SU-DHL-6 (cell line): Measurements from ENCODE around the gene KHK.

ENCODE experiments used
- H2AFZ ChIP-seq: fragments of 200-600 bp; sonication (generic); 2 replicates; pipeline ENCODE4 v1.6.1; 2014; ENCODE audit warnings: low read depth, mild to moderate bottlenecking, moderate library complexity, mixed read lengths, antibody characterized with exemption, low read length; ENCODE audit not compliant: severe bottlenecking
- H3F3A ChIP-seq: fragments of 200-600 bp; shearing (Covaris generic); 2 replicates; pipeline ENCODE4 v1.6.0; 2016; ENCODE audit warnings: antibody characterized with exemption, mild to moderate bottlenecking; ENCODE audit not compliant: insufficient read depth
- H3K27ac ChIP-seq: fragments of 200-600 bp; sonication (generic); 2 replicates; pipeline ENCODE4 v1.5.1; 2016; ENCODE audit warnings: low read depth, mild to moderate bottlenecking, low read length, moderate library complexity, mixed read lengths
- H3K27me3 ChIP-seq: fragments of 200-600 bp; sonication (generic), shearing (Covaris generic); 2 replicates; pipeline ENCODE4 v1.6.0; 2014; ENCODE audit warnings: mild to moderate bottlenecking, low read length
- H3K36me3 ChIP-seq: fragments of 200-600 bp; sonication (generic); 2 replicates; pipeline ENCODE4 v1.6.1; 2014; ENCODE audit warnings: mild to moderate bottlenecking, low read length, mixed read lengths
- H3K4me2 ChIP-seq: fragments of 300-600, 200-600 bp; shearing (Covaris generic), sonication (generic); 2 replicates; pipeline ENCODE4 v1.6.0; 2014; ENCODE audit warnings: low read length, low read depth, mild to moderate bottlenecking; ENCODE audit not compliant: poor library complexity, severe bottlenecking
- H3K4me3 ChIP-seq: fragments of 200-600 bp; sonication (generic); 2 replicates; pipeline ENCODE4 v1.5.1; 2014; ENCODE audit warnings: antibody characterized with exemption, low read length, mild to moderate bottlenecking, mixed read lengths; ENCODE audit not compliant: insufficient read depth, poor library complexity, severe bottlenecking
- H3K79me2 ChIP-seq: fragments of 200-600 bp; sonication (generic); 2 replicates; pipeline ENCODE4 v1.6.1; 2014; ENCODE audit warnings: mild to moderate bottlenecking, low read length, moderate library complexity; ENCODE audit not compliant: insufficient read depth
- H3K9ac ChIP-seq: fragments of 200-600 bp; sonication (generic); 2 replicates; pipeline ENCODE4 v1.7.0; 2014; ENCODE audit warnings: mild to moderate bottlenecking, low read length
- H3K9me2 ChIP-seq: fragments of 200-600 bp; sonication (generic); replicated peaks from 2 replicates; pipeline ENCODE4 v1.6.1; 2014; ENCODE audit warnings: low read length; ENCODE audit not compliant: insufficient read depth
- H3K9me3 ChIP-seq: fragments of 200-600 bp; sonication (generic); 2 replicates; pipeline ENCODE4 v1.6.1; 2014; ENCODE audit warnings: low read length, mixed read lengths; ENCODE audit not compliant: insufficient read depth
- H4K20me1 ChIP-seq: fragments of 200-600 bp; sonication (generic); 2 replicates; pipeline ENCODE4 v1.6.1; 2014; ENCODE audit warnings: low read depth, mild to moderate bottlenecking, antibody characterized with exemption, low read length, moderate library complexity, mixed read lengths
- CTCF ChIP-seq: fragments of 200-600 bp; sonication (generic); IDR thresholded peaks from one replicate; pipeline ENCODE4 v1.5.1; 2017; ENCODE audit warnings: antibody characterized with exemption, mild to moderate bottlenecking, low read length, moderate library complexity; ENCODE audit not compliant: insufficient read depth, poor library complexity, severe bottlenecking
- EZH2phosphoT487 ChIP-seq: fragments of 200-600 bp; sonication (generic), shearing (Covaris generic); conservative IDR thresholded peaks from 2 replicates; pipeline ENCODE4 v1.6.1; 2018; ENCODE audit warnings: mild to moderate bottlenecking, antibody characterized with exemption, low read length, moderate library complexity, mixed read lengths

Gene KHK

DNA sequence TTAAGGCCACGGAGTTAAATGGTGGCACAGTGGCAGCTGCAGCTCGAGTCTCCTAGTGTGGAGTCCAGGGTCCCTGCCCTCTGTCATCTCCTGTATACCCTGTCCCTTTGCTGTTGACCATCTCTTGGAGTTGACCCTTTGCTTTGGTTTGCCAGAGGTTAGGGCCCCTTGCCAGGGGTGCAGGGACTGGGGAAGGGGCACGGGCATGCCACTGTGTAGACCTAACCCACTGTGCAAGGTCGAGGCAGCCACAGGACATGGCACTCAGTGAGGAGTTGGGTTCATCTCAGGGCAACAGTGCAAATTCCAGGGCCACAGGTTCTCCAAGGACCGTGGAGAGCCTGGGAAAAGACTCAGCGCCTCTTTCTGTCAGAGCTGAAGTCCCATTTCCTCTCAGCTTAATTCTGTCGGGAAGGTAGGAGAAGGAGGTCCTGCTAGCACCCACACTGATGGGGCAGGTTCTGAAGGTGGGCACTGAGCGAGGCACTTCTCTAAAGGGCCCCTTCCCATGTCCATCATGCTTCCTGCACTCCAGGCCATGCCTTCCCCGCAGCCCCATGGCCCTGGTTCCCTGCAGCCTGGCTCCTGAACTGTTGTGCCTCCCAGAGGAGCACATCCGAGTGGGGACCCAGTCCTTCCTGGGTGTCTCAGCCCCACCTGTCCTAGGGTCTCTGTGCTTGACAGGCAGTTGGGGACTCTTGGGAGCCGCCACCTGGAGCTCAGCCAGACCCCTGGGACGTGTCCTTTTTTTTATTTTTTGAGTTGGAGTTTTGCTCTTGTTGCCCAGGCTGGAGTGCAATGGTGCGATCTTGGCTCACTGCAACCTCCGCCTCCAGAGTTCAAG is 2.8 kb downstream of the KHK start:
- H3F3A ChIP-seq: 0 out of 2 replicates have a peak, but pooled peaks cover 3% of the 10 kb centered on the region
- H3K9ac ChIP-seq: no peak overlapping the region
- H3K9me2 ChIP-seq: no peaks in the 10 kb centered on the region
- no peaks in the 10 kb centered on the region for H3K27me3 ChIP-seq
- no peaks in the 10 kb centered on the region for H3K79me2 ChIP-seq
- no peak overlapping the region for H2AFZ ChIP-seq
- no peak overlapping the region for H3K4me2 ChIP-seq
- no peak for TF ChIP-seq EZH2phosphoT487
- H3K4me3 ChIP-seq: no peak overlapping the region
- H3K9me3 ChIP-seq: no peaks in the 10 kb centered on the region
- H4K20me1 ChIP-seq: no peaks in the 10 kb centered on the region
- no peak overlapping the region for H3K27ac ChIP-seq
- no peaks in the 10 kb centered on the region for H3K36me3 ChIP-seq

DNA sequence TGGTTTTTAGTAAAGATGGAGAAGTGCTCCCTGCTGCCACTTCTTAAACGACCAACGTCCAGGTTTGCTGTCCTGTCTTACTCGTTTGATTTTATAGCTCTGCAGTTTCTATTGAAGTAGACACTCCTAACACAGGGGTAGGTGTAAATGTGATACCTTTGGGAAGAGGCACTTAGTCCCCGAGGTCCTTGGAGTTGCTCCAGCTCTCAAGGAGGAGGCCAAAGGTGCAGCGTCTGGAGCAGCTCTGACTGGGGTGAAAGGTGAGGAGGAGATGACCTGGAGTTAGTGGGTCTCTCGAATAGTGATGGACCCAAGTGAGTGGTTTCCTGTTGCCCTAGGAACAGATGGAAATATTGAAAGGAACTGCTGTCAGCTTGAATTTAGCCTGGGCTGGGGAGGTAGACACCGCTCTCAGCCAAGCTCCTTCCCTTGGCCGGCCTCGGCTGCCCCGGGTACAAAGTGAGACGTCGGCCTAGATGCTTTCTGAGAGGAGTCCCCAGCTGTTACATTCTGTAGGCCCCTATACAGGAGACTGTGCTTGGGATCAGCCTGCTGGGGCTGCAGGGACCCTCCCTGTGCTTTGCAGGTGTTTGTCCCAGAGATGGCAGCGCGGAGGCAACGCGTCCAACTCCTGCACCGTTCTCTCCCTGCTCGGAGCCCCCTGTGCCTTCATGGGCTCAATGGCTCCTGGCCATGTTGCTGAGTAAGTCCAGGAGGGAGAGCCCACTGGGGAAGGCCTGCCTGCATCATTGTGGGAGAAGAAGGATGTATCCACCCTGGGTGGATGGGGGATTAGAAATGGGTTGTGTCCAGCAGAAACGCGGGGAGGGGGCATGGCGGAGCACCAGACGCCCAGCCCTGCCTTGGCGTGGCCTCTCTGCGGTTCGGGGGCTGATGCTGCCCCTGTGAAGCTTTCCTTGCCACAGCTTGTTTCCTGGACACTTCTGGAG is 5.4 kb downstream of the KHK start:
- TF ChIP-seq EZH2phosphoT487 (no peak), CTCF (no peak)
- Histone ChIP-seq H2AFZ (no peak overlapping the region), H3K4me2 (no peak overlapping the region), H3K9ac (no peak overlapping the region), H3K9me3 (no peaks in the 10 kb centered on the region), H3F3A (0 out of 2 replicates have a peak, but pooled peaks cover 3% of the 10 kb centered on the region), H3K36me3 (no peaks in the 10 kb centered on the region), H4K20me1 (no peaks in the 10 kb centered on the region), H3K4me3 (no peak overlapping the region), H3K9me2 (no peaks in the 10 kb centered on the region), H3K27ac (no peak overlapping the region), H3K79me2 (no peaks in the 10 kb centered on the region), H3K27me3 (no peaks in the 10 kb centered on the region)

GRCh38 chr2:27092696-27093429 is 6.3 kb downstream of the KHK start:
- Histone ChIP-seq H3K9ac (no peak overlapping the region), H3K4me3 (no peak overlapping the region)
- no peak for TF ChIP-seq EZH2phosphoT487
- no peak for TF ChIP-seq CTCF

More at GRCh38 chr2:27092696-27093429, 6.3 kb downstream of the KHK start:
- Histone ChIP-seq H3F3A (no peaks in the 10 kb centered on the region), H3K9me2 (no peaks in the 10 kb centered on the region), H3K36me3 (no peaks in the 10 kb centered on the region), H3K27me3 (no peaks in the 10 kb centered on the region), H2AFZ (no peak overlapping the region), H3K27ac (no peak overlapping the region), H3K9me3 (no peaks in the 10 kb centered on the region), H3K79me2 (no peaks in the 10 kb centered on the region), H3K4me2 (no peak overlapping the region), H4K20me1 (no peaks in the 10 kb centered on the region)
